Glutamatergic neuron (in vitro differentiated cells): Measurements from ENCODE around the gene TAOK1. TPM values are rescaled to one million over a fixed set of nuclear protein-coding genes. Genes with fewer than 3 reads are reported as not detected.

Experiments
- DNase-seq: peaks from one replicate; pipeline ENCODE4 v3.0.0; 2022
- H3K27ac Mint-ChIP-seq: one replicate; pipeline ENCODE4 v1.8.0; 2020; ENCODE audit warnings: mild to moderate bottlenecking, mixed read lengths, inconsistent platforms; ENCODE audit not compliant: unreplicated experiment
- H3K27me3 Mint-ChIP-seq: one replicate; pipeline ENCODE4 v1.8.0; 2020; ENCODE audit warnings: mild to moderate bottlenecking, moderate library complexity, mixed read lengths, inconsistent platforms; ENCODE audit not compliant: unreplicated experiment
- H3K36me3 Mint-ChIP-seq: one replicate; pipeline ENCODE4 v1.8.0; 2020; ENCODE audit warnings: mild to moderate bottlenecking, mixed read lengths, inconsistent platforms; ENCODE audit not compliant: unreplicated experiment
- H3K4me1 Mint-ChIP-seq: one replicate; pipeline ENCODE4 v1.8.0; 2020; ENCODE audit warnings: mild to moderate bottlenecking, low read depth, mixed read lengths, inconsistent platforms; ENCODE audit not compliant: unreplicated experiment
- H3K4me3 Mint-ChIP-seq: one replicate; pipeline ENCODE4 v1.8.0; 2020; ENCODE audit warnings: mild to moderate bottlenecking, mixed read lengths, inconsistent platforms; ENCODE audit not compliant: unreplicated experiment
- H3K9me3 Mint-ChIP-seq: one replicate; pipeline ENCODE4 v1.8.0; 2020; ENCODE audit warnings: mild to moderate bottlenecking, moderate library complexity, mixed read lengths, inconsistent platforms; ENCODE audit not compliant: unreplicated experiment
- total RNA-seq: library from RNA; stranded (reverse); fragmentation: NEBNext Ultra II Directional; extraction: Animal tissue kit (Norgen Biotek cat#: 25700); gene quantifications from one replicate; pipeline ENCODE4 v1.2.1, GENCODE V29; 2021; ENCODE audit not compliant: unreplicated experiment
- TF ChIP-seq, protein P1 (sequence below): fragments of 200-600 bp; sonication (generic); IDR thresholded peaks from one replicate; pipeline ENCODE4 v1.5.0; 2021; ENCODE audit not compliant: partially characterized antibody, unreplicated experiment

The TAOK1 gene
- total RNA-seq, 1 donor from 2014 or later, result 133 TPM

DNA sequence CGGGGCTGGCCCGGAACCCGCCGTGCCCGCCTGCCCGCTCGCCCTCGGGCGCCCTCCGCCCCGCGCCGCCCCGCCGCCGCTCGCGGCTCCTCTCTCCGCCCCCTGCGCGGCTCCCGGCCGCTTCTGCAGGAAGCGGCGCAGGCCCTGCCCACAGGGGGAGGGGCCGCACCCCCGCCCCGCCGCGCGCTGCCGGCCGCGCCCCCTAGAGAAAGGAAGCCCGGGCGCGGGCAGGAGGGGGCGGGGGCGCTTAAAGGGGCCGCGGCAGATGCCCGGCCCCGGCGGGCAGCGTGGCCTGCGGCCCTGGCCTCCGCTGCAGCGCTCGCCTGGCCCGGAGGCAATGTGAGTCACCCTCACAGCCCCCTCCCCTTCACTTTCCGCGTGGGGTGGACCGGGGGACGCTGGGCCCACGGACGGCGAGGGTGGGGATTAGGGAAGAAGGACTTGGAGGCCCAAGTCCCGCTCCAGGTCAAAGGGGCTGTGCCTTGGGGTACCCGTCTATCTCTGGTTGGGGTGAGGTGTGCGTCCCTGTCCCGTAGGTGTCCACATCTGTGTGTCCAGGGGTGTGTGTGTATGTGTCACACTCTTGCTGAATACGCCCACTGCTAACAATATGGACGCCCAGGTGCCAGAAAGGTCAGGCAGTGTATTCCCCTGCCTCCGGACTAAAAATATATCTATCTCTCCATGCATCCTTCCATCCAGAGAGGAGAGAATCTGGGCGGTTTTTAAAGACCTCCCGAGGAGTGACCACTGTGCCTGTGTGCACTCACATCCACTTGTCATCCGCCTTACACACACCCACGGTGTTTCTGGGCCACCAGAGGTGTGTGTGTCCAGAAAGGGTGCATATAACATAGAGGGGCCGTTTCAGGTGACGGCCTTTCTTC, 199.6 kb downstream of the TAOK1 start, which contains the start of gene GIT1:
Gene GIT1, minus strand, starts transcription at position 125 of the 887 bp plus-strand sequence. CDS start 270 bp downstream, outside the sequence.
- H3K27ac Mint-ChIP-seq, result peak within 1 kb of the TSS; percentile 79
- TF ChIP-seq, protein P1, sequence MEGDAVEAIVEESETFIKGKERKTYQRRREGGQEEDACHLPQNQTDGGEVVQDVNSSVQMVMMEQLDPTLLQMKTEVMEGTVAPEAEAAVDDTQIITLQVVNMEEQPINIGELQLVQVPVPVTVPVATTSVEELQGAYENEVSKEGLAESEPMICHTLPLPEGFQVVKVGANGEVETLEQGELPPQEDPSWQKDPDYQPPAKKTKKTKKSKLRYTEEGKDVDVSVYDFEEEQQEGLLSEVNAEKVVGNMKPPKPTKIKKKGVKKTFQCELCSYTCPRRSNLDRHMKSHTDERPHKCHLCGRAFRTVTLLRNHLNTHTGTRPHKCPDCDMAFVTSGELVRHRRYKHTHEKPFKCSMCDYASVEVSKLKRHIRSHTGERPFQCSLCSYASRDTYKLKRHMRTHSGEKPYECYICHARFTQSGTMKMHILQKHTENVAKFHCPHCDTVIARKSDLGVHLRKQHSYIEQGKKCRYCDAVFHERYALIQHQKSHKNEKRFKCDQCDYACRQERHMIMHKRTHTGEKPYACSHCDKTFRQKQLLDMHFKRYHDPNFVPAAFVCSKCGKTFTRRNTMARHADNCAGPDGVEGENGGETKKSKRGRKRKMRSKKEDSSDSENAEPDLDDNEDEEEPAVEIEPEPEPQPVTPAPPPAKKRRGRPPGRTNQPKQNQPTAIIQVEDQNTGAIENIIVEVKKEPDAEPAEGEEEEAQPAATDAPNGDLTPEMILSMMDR, result no peak

DNA sequence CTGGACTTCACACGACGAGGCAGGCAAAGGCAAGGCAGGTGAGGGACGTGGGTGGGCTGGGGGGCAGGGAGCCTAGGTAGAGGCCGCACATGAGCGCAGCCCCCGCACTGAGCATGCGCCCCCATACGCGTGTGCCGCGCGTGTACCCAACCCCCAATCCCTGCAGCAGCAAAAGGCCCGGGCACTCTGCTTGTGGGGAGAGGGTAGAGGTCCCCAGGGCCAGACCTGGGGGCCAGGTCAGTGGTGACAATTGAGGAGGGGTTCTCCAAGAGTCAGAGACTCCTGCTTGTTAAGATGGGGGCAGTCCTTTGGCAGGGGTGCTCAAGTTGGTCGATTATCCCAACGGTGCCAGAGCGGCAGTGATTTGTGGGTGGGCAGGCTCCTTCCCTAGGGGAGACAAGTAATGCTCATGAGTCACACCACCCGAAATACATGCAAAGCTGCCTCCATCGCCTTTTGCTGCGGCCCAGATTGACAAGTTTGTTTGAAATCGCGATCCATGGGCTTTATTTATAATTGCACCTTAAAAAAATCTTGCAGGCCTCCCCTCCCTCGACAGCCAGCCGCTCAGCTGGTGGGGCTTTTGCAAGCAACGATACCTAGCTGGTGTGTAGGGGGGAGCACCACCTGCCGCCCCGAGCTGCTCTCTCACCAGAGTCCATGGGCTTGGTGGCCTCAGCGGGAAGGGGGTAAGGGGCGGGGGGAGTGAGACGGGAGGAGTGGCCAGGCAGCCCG, 200.4 kb downstream of the TAOK1 start:
- H3K36me3 Mint-ChIP-seq, result no peaks in the 10 kb centered on the region
- H3K27me3 Mint-ChIP-seq, result peaks cover 14% of the 10 kb centered on the region
- TF ChIP-seq, protein P1, result no peak
- H3K4me3 Mint-ChIP-seq, result peak overlapping the region; percentile 87
- H3K4me1 Mint-ChIP-seq, result peaks cover 21% of the 10 kb centered on the region
- peak; percentile 52 for DNase-seq
- peak overlapping the region; percentile 41 for H3K27ac Mint-ChIP-seq
- peaks cover 4% of the 10 kb centered on the region for H3K9me3 Mint-ChIP-seq

More for the DNA sequence above, 199.6 kb downstream of the TAOK1 start, which contains the start of gene GIT1:
- Mint-ChIP-seq H3K4me1 (peaks cover 19% of the 10 kb centered on the region), H3K27me3 (peaks cover 14% of the 10 kb centered on the region), H3K9me3 (peaks cover 4% of the 10 kb centered on the region), H3K36me3 (no peaks in the 10 kb centered on the region), H3K4me3 (peak within 1 kb of the TSS; percentile 92)
- peak; percentile 89 for DNase-seq

DNA sequence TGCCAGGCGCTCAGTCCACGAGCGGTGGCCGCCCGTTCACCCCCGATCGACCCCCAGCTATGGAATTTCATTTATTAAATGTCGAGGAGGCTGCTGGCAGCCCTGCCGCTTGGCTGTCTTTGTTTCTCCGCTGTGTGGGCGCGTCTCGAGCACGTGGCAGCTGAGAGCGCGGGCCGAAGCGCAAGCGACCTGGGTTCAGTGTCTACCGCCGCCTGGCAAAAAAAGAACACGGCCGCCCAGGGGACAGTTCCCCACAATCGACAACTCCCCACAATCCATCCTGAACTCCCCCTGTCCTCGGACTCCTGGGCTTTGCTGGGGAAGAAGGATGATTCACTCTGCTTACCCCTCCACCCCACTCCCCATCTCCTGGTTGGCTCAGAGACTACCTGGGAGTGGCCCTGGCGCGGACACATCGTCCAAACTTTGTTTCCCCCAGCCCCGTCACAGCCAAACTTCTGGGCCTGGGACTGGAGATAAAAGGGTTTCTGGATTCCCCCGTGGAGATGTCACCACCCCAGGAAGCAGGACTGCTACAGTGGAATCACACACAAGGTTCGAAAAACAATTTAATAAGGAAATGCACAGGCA, 201.1 kb downstream of the TAOK1 start:
- DNase-seq, result no peak
- no peaks in the 10 kb centered on the region for H3K36me3 Mint-ChIP-seq
- H3K27me3 Mint-ChIP-seq, result peaks cover 14% of the 10 kb centered on the region
- H3K4me3 Mint-ChIP-seq, result peak overlapping the region; percentile 87
- H3K27ac Mint-ChIP-seq, result no peak overlapping the region
- peaks cover 4% of the 10 kb centered on the region for H3K9me3 Mint-ChIP-seq
- H3K4me1 Mint-ChIP-seq, result peaks cover 20% of the 10 kb centered on the region
- TF ChIP-seq, protein P1, result no peak

DNA sequence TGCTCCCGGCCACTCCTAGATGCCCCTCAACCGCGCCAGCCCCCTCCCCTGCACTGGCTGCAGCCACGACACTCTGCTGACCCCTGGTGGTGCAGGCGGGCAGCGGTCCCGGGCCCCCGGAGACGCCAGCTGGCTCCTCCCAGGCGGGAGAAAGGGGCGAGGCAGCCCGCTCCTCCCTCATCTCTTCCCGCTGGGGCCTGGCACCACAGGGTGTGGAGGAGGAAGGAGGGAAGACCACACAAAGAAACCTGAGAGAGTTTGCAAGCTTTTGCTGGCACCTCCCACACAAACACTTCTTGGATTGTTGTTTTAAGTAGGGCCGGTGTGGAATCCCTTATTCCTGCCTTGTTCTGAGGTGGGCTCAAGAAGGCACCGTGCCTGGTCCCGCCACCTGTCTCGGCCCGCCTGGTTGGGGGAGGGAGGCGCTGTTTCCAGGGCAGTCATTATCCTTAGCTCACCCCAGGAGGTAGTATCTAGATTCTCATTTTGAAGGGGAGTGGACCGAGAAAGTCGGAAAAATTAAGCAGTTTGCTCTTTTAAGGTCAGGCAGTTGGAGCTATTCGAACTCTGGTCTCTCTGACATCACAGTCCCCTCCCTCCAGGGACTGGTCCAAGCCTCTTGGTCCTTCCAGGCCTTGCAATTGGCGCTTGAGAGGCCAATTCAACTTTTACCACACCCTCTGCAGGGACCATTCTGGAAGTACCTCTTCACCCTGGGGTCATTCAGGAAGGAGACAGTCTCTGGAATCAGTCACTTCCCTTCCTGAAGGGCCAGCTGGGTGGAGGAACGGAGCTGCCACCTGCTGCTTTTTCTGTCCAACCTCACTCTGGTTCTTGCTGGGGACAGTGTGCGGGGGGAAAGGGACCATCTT, 201.8 kb downstream of the TAOK1 start:
- Mint-ChIP-seq H3K4me1 (peaks cover 21% of the 10 kb centered on the region), H3K27me3 (peaks cover 14% of the 10 kb centered on the region), H3K4me3 (peak overlapping the region; percentile 87), H3K36me3 (no peaks in the 10 kb centered on the region), H3K9me3 (peaks cover 4% of the 10 kb centered on the region), H3K27ac (peak overlapping the region; percentile 91)
- TF ChIP-seq, protein P1, result peak; percentile 95
- peak; percentile 99 for DNase-seq
